Breast epithelium (tissue), 4 donors: ENCODE results near the gene FSTL4. TPM values are rescaled to one million over a fixed set of nuclear protein-coding genes. Genes with fewer than 3 reads are reported as not detected.

ENCODE experiments used
- DNase-seq, 2 donors: peaks; one replicate each; pipeline ENCODE4 v3.0.0-alpha.2; 2019; ENCODE audit warnings: low spot score in 2 of 2
- H3K27ac ChIP-seq, 2 donors: fragments of 200-600 bp; sonication (generic) in 1 of 2; one replicate each; pipeline ENCODE4 v1.5.1; 2016 to 2019; ENCODE audit warnings: mild to moderate bottlenecking in 1 of 2
- H3K27me3 ChIP-seq, 2 donors: fragments of 200-600 bp; sonication (generic) in 1 of 2; one replicate each; pipeline versions ENCODE4 v1.5.1 to v1.6.0; 2017 to 2019; ENCODE audit warnings: control low read depth in 1 of 2, mild to moderate bottlenecking in 1 of 2
- H3K36me3 ChIP-seq: fragments of 200-600 bp; one replicate; pipeline ENCODE4 v1.5.1; 2019
- H3K4me1 ChIP-seq, 2 donors: fragments of 200-600 bp; sonication (generic); one replicate each; pipeline ENCODE4 v1.5.1; 2016 to 2019; ENCODE audit warnings: control low read depth in 1 of 2
- H3K4me3 ChIP-seq, 3 donors: fragments of 200-600 bp; sonication (generic); 1 replicate in 2 of 3; 2 replicates in 1 of 3; pipeline ENCODE4 v1.5.1; 2016 to 2019; ENCODE audit warnings: mild to moderate bottlenecking in 3 of 3, moderate library complexity in 2 of 3
- H3K9me3 ChIP-seq, 2 donors: fragments of 200-600 bp; sonication (generic) in 1 of 2; one replicate each; pipeline ENCODE4 v1.5.1; 2016 to 2019; ENCODE audit warnings: control low read depth in 1 of 2
- CTCF ChIP-seq, 3 donors: fragments of 450-650 bp; IDR thresholded peaks; one replicate each; pipeline ENCODE4 v1.5.1; 2016 to 2017; ENCODE audit warnings: antibody characterized with exemption in 3 of 3, mild to moderate bottlenecking in 3 of 3, moderate library complexity in 3 of 3
- POLR2A ChIP-seq: fragments of 450-650 bp; IDR thresholded peaks from one replicate; pipeline ENCODE4 v1.6.1; 2016; ENCODE audit warnings: antibody characterized with exemption, mild to moderate bottlenecking, moderate library complexity
- POLR2AphosphoS5 ChIP-seq, 3 donors: sonication (generic); formaldehyde crosslinking; IDR thresholded peaks; one replicate each; pipeline ENCODE4 v1.6.1; 2017; ENCODE audit warnings: antibody characterized with exemption in 3 of 3
- intact Hi-C: fragments of 100-400 bp; cut with DNase I; formaldehyde crosslinking; loops from one replicate; pipeline ENCODE4 v1.15.1; 2023; ENCODE audit warnings: low total_unique reads
- total RNA-seq, 3 donors: library from RNA; depleted of rRNA; stranded (reverse); fragments of >200 nt; gene quantifications; one replicate each; pipeline ENCODE4 v1.1.0, GENCODE V29; 2016

FSTL4 gene
- total RNA-seq, 3 donors from 2014 or later, result 0.16 to 0.98 (median 0.88) TPM

- H3K4me1 ChIP-seq, result no peaks in the 10 kb centered on the region
- intact Hi-C loops, result no loop called here
- H3K27ac ChIP-seq, result no peak overlapping the region
- no peaks in the 10 kb centered on the region for H3K9me3 ChIP-seq
- H3K36me3 ChIP-seq, result no peaks in the 10 kb centered on the region
- no peak overlapping the region for H3K4me3 ChIP-seq
- no peak for DNase-seq
- no peaks in the 10 kb centered on the region for H3K27me3 ChIP-seq
- TF ChIP-seq CTCF (IDR thresholded peaks at IDR 0.05), result no peak
- no peak for TF ChIP-seq POLR2A
- no peak for TF ChIP-seq POLR2AphosphoS5 (IDR thresholded peaks at IDR 0.05)
Measured at GRCh38 chr5:133319905-133320520, 292.3 kb downstream of the FSTL4 start.

- no peak for DNase-seq
- Histone ChIP-seq H3K4me1 (no peaks in the 10 kb centered on the region), H3K4me3 (no peak overlapping the region), H3K27me3 (no peaks in the 10 kb centered on the region), H3K36me3 (no peaks in the 10 kb centered on the region), H3K27ac (no peak overlapping the region), H3K9me3 (no peaks in the 10 kb centered on the region)
- intact Hi-C loops, result no loop called here
- no peak for TF ChIP-seq POLR2A
- no peak for TF ChIP-seq CTCF (IDR thresholded peaks at IDR 0.05)
- no peak for TF ChIP-seq POLR2AphosphoS5 (IDR thresholded peaks at IDR 0.05)
Measured at GRCh38 chr5:133319244-133319643, 293.1 kb downstream of the FSTL4 start.

GRCh38 chr5:133317558-133317957 is 294.8 kb downstream of the FSTL4 start:
- H3K27me3 ChIP-seq, result no peaks in the 10 kb centered on the region
- intact Hi-C loops, result no loop called here
- TF ChIP-seq POLR2A (no peak), CTCF (IDR thresholded peaks at IDR 0.05) (no peak), POLR2AphosphoS5 (IDR thresholded peaks at IDR 0.05) (no peak)

GRCh38 chr5:133316346-133317343 is 295.7 kb downstream of the FSTL4 start:
- intact Hi-C loops, result no loop called here
- TF ChIP-seq POLR2AphosphoS5 (IDR thresholded peaks at IDR 0.05) (no peak), POLR2A (no peak), CTCF (IDR thresholded peaks at IDR 0.05) (no peak)

More at GRCh38 chr5:133317558-133317957, 294.8 kb downstream of the FSTL4 start:
- DNase-seq, result no peak
- H3K4me3 ChIP-seq, result no peak overlapping the region
- no peaks in the 10 kb centered on the region for H3K9me3 ChIP-seq
- no peaks in the 10 kb centered on the region for H3K36me3 ChIP-seq
- no peak overlapping the region for H3K27ac ChIP-seq
- H3K4me1 ChIP-seq, result no peaks in the 10 kb centered on the region

GRCh38 chr5:133314086-133314485 is 298.3 kb downstream of the FSTL4 start:
- no peaks in the 10 kb centered on the region for H3K4me1 ChIP-seq
- no peak overlapping the region for H3K27ac ChIP-seq
- no peak overlapping the region for H3K4me3 ChIP-seq
- H3K9me3 ChIP-seq, result no peaks in the 10 kb centered on the region
- intact Hi-C loops, result no loop called here
- H3K36me3 ChIP-seq, result no peaks in the 10 kb centered on the region
- no peak for DNase-seq
- no peaks in the 10 kb centered on the region for H3K27me3 ChIP-seq
- no peak for TF ChIP-seq POLR2AphosphoS5 (IDR thresholded peaks at IDR 0.05)

More at GRCh38 chr5:133316346-133317343, 295.7 kb downstream of the FSTL4 start:
- Histone ChIP-seq H3K4me3 (no peak overlapping the region), H3K9me3 (no peaks in the 10 kb centered on the region), H3K27ac (no peak overlapping the region), H3K4me1 (no peaks in the 10 kb centered on the region), H3K36me3 (no peaks in the 10 kb centered on the region), H3K27me3 (no peaks in the 10 kb centered on the region)
- no peak for DNase-seq
